Measurements from ENCODE around the gene RAB24.

- TF ChIP-seq CTCF (conservative IDR thresholded peaks at IDR 0.05 in 1 of 2, IDR thresholded peaks at IDR 0.05 in 1 of 2; ENCODE audit: low read depth in 1 of 2, low read length in 2 of 2): no peak
- TF ChIP-seq EZH2 (IDR thresholded peaks at IDR 0.05; ENCODE audit: low read length, missing control alignments): no peak
Measured at GRCh38 chr5:177265395-177265794, 38.1 kb downstream of the RAB24 start.
